ENCODE measurements around the gene ACAT1. TPM values are rescaled to one million over a fixed set of nuclear protein-coding genes. Genes with fewer than 3 reads are reported as not detected.

Gene ACAT1
- 63.7 to 86.7 TPM (median 67.5 TPM) in 5 replicates for total RNA-seq (2022; extraction: Qiagen RNA extraction)

DNA sequence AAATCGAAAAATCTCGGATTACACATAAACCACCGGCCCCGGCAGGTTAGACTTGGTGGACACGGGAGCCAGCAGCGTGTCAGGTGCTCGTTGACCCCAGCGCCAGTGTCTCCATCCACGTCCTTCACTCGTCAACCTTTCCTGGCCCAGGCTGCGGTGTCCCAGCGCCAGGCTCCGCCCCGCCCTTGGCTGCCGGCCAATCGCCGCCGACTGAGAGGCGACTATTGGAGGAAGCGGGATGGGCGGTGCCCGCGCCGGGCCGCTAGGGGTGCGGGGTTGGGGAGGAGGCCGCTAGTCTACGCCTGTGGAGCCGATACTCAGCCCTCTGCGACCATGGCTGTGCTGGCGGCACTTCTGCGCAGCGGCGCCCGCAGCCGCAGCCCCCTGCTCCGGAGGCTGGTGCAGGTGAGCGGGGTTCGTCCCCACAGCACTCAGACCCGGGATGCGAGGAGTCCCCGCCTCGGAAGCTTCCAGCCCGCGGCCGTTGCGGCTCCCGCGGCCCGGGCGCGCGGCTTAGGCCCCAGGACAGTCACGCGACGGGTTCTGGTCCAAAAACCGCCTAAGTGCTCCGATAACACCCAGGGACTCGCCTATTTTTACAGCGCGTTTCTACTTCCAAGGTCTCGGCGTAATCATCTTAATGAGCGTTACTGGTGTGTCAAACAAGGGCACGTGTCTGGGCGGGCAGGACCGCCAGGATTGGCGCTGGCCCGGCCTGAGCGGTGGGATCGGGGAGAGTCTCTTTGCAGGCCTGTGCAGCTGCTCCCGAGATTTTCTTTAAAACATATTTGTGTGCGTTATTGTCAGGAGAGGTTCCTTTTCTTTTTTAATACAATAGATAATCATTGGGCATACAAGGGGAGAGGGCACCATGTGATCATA is at the start of gene ACAT1:
Gene ACAT1 (plus strand): TSS at position 294 of the 882 bp plus-strand sequence. CDS start 40 bp downstream, at position 334.

Other genes with a start within 250 kb of the ACAT1 start
- 0.18 to 0.61 TPM (median 0.43 TPM) in 5 replicates for gene RAB39A, start 193.1 kb upstream of the ACAT1 start, total RNA-seq (2022; extraction: Qiagen RNA extraction)
- 6.7 to 9.7 TPM (median 9.5 TPM) in 5 replicates for gene CUL5, start 112.7 kb upstream of the ACAT1 start, total RNA-seq (2022; extraction: Qiagen RNA extraction)
- 3.7 to 6.3 TPM (median 4.0 TPM) in 5 replicates for gene NPAT, start 101.1 kb downstream of the ACAT1 start, total RNA-seq (2022; extraction: Qiagen RNA extraction)
- gene ATM, start 101.5 kb downstream of the ACAT1 start, total RNA-seq (2022; extraction: Qiagen RNA extraction): 5.7 to 12.2 TPM (median 7.9 TPM) in 5 replicates